Measurements from ENCODE around the gene MAML3.

DNA sequence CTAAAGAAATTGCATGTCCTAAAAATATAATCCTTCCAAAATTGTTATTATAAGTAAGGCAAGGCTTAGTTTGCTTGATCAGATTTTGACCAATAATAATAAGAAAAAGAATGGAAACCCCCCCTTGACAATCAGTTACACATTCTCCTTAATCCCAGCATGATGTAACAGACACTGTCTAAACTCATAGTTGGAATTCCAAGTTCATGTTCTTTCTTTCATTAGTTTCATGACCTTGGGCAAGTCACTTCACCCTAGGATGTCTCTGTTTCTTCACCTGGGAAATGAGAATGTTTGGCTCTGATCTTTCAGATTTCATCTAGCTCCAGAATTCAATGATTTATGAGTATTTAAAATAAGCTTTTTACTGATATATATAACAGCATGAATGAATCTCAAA is 64.8 kb downstream of the MAML3 start:
- TF ChIP-seq, protein P1, sequence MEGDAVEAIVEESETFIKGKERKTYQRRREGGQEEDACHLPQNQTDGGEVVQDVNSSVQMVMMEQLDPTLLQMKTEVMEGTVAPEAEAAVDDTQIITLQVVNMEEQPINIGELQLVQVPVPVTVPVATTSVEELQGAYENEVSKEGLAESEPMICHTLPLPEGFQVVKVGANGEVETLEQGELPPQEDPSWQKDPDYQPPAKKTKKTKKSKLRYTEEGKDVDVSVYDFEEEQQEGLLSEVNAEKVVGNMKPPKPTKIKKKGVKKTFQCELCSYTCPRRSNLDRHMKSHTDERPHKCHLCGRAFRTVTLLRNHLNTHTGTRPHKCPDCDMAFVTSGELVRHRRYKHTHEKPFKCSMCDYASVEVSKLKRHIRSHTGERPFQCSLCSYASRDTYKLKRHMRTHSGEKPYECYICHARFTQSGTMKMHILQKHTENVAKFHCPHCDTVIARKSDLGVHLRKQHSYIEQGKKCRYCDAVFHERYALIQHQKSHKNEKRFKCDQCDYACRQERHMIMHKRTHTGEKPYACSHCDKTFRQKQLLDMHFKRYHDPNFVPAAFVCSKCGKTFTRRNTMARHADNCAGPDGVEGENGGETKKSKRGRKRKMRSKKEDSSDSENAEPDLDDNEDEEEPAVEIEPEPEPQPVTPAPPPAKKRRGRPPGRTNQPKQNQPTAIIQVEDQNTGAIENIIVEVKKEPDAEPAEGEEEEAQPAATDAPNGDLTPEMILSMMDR (IDR thresholded peaks at IDR 0.05): no peak
- TF ChIP-seq POLR2A (IDR thresholded peaks at IDR 0.05): no peak

All from upper lobe of left lung (tissue), 4 donors.